GM12875 (cell line): Measurements from ENCODE around the gene VASN.
"Not testable (repeated sequence)": the region's sequence is repeated elsewhere in the genome, so short reads cannot be mapped to it uniquely, and the experiment has no call there.

Experiments
- H3K4me3 ChIP-seq: one replicate; pipeline ENCODE4 v1.5.1; 2011; ENCODE audit warnings: low read depth, low read length, control low read depth
- TF ChIP-seq, protein P1 (sequence below): IDR thresholded peaks from 2 replicates; pipeline ENCODE4 v1.5.1; 2011; ENCODE audit warnings: low read depth, mild to moderate bottlenecking, control low read depth, inconsistent platforms, low read length, moderate library complexity, borderline replicate concordance; ENCODE audit not compliant: insufficient read depth

VASN gene

DNA sequence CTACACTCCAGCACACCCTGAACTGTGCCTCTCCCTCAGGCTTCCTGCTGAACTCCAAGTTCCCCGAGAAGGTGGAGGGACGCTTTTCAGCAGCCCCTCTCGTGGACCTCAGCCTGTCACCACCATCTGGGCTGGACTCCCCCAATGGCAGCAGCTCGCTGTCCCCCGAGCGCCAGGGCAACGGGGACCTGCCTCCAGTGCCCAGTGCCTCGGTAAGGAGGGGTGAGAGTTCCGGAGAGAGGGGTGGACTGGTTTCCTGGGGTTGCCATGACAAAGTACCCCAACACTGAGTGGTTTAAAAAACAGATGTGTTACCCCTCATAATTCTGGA lies 38.4 kb upstream of the VASN start:
- H3K4me3 ChIP-seq: no peak overlapping the region
- TF ChIP-seq, protein P1, sequence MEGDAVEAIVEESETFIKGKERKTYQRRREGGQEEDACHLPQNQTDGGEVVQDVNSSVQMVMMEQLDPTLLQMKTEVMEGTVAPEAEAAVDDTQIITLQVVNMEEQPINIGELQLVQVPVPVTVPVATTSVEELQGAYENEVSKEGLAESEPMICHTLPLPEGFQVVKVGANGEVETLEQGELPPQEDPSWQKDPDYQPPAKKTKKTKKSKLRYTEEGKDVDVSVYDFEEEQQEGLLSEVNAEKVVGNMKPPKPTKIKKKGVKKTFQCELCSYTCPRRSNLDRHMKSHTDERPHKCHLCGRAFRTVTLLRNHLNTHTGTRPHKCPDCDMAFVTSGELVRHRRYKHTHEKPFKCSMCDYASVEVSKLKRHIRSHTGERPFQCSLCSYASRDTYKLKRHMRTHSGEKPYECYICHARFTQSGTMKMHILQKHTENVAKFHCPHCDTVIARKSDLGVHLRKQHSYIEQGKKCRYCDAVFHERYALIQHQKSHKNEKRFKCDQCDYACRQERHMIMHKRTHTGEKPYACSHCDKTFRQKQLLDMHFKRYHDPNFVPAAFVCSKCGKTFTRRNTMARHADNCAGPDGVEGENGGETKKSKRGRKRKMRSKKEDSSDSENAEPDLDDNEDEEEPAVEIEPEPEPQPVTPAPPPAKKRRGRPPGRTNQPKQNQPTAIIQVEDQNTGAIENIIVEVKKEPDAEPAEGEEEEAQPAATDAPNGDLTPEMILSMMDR: no peak

DNA sequence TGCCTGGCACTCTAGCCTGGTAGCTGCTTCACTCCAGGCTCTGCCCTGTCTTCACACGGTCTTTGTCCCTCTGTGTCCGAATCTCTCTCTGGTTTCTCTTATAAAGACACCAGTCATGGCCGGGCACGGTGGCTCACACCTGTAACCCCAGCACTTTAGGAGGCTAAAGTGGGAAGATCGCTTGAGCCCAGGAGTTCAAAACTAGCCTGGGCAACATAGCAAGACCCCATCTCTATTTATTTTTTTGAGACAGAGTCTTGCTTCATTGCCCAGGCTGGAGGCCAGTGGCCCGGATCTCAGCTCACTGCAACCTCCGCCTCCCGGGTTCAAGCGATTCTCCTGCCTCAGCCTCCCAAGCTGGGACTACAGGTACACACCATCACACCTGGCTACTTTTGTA lies 37.9 kb upstream of the VASN start:
- not testable (repeated sequence) for H3K4me3 ChIP-seq

DNA sequence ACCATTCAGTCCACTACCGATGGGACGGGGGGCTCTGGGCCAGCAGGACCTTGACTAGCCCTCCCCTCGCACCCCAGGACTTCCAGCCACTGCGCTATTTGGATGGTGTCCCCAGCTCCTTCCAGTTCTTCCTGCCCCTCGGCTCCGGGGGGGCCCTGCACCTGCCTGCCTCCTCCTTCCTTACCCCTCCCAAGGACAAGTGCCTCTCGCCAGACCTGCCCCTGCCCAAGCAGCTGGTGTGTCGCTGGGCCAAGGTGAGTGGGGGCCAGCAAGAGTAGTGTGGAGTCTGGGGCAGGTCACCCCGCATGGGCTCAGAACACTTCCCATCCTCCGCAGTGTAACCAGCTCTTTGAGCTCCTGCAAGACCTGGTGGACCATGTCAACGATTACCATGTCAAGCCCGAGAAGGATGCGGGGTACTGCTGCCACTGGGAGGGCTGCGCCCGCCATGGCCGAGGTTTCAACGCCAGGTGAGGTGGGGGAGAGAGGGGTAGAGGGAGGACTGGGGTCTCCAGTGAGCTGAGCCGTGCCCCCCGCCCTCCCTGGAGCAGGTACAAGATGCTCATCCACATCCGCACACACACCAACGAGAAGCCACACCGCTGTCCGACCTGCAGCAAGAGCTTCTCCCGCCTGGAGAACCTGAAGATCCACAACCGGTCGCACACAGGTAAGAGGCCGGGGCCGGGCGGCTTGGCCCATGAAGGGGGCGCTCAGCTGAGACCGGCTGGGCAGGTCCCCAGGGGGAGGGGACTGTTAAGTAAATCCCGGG lies 36.7 kb upstream of the VASN start:
- TF ChIP-seq, protein P1: no peak

DNA sequence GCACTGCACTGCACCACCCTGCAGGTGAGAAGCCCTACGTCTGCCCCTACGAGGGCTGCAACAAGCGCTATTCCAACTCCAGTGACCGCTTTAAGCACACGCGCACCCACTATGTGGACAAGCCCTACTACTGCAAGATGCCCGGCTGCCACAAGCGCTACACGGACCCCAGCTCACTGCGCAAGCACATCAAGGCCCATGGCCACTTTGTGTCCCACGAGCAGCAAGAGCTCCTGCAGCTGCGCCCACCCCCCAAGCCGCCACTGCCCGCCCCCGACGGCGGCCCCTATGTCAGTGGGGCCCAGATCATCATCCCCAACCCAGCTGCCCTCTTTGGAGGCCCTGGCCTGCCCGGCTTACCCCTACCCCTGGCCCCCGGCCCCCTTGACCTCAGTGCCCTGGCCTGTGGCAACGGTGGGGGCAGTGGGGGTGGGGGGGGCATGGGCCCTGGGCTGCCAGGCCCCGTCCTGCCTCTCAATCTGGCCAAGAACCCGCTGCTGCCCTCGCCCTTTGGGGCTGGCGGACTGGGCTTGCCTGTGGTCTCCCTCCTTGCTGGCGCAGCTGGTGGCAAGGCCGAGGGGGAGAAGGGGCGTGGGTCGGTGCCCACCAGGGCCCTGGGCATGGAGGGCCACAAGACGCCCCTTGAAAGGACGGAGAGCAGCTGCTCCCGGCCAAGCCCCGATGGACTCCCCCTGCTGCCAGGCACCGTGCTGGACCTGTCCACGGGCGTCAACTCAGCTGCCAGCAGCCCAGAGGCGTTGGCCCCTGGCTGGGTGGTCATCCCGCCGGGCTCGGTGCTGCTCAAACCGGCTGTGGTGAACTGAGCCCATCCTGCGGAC lies 34.7 kb upstream of the VASN start:
- no peak overlapping the region for H3K4me3 ChIP-seq
- TF ChIP-seq, protein P1: no peak

More for the DNA sequence above, 36.7 kb upstream of the VASN start:
- no peak overlapping the region for H3K4me3 ChIP-seq

DNA sequence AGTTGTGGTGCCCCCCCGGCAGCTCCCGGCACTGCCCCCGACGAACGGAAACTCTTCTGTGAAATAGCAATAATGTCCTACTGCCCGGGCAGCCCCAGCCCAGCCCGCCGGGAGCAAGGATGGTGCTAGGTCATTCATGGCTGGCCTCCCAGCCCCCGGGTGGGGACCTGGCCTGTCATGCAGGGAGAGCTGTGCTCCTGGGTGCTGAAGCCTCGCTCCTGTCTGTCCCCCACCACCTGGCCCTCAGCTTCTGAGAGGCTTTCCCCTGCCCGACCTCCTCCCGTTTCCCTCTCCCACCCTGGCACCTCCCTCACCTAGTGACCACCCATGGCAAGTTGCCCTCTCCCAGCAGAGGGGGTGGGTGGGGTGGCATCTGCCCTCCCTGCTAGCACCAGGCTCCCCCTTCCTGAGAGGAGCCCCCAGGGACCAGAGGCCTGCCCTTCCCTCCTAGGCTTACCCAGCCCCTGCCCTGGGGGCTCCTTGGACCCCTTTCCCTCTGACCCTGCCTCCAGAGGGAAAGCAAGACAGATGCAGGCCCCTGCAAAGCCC lies 34.0 kb upstream of the VASN start:
- TF ChIP-seq, protein P1: no peak
- no peak overlapping the region for H3K4me3 ChIP-seq

DNA sequence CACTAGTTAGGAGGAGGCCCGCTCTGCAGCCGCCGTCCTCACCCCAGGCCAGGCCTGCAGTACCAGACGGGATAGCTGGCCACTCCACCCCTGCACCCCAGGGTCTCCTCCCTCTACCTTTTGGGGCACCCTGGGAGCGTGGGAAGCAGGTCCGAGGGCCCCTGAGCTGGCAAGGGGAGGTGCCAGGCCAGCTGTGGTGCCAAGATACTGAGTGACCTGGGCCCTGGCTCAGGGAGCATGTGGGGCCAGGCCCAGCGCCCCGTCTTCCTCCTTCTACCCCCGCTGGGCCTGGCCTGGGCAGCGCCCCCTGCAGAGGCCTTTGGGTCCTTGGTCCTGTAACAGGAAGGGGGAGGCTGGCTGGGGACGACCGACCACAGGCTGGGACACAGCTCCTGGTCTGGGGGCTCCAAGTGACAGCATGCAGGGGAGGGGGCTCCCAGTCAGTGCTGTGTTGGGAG lies 33.5 kb upstream of the VASN start:
- no peak overlapping the region for H3K4me3 ChIP-seq
- TF ChIP-seq, protein P1: no peak

DNA sequence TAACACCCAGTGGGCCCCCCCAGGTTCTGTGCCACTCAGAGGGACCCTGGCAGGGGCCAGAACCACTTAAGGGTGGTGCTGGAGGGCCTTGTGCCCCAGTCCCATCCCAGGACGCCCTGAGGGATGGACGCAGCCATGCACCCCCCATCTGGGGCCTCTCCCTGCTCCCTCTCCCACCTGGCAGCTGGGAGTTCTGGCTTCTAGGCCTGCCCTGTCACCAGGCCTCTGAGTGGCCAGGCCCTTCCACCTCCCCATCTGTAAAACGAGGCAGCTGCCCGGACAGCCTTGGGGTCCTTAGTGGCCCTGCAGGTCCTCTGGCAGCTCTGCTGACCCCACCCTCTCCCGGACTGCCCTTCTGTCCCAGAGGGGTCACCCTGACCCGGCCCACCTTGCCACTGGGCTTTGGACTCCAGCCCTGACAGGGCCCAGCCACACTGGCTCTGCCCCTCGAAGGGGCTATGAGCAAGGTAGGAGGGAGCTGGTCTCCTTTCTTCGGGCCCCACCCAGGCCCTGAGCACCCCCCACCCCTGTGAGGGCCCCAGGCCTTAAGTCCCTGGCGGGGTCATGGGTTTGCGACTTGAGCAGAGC lies 32.8 kb upstream of the VASN start:
- TF ChIP-seq, protein P1: no peak
- no peak overlapping the region for H3K4me3 ChIP-seq
